ENCODE data around the gene SPAG17. TPM values are rescaled to one million over a fixed set of nuclear protein-coding genes. Genes with fewer than 3 reads are reported as not detected.

Gene SPAG17
- total RNA-seq, 4 donors from 2014 or later, result not detected

DNA sequence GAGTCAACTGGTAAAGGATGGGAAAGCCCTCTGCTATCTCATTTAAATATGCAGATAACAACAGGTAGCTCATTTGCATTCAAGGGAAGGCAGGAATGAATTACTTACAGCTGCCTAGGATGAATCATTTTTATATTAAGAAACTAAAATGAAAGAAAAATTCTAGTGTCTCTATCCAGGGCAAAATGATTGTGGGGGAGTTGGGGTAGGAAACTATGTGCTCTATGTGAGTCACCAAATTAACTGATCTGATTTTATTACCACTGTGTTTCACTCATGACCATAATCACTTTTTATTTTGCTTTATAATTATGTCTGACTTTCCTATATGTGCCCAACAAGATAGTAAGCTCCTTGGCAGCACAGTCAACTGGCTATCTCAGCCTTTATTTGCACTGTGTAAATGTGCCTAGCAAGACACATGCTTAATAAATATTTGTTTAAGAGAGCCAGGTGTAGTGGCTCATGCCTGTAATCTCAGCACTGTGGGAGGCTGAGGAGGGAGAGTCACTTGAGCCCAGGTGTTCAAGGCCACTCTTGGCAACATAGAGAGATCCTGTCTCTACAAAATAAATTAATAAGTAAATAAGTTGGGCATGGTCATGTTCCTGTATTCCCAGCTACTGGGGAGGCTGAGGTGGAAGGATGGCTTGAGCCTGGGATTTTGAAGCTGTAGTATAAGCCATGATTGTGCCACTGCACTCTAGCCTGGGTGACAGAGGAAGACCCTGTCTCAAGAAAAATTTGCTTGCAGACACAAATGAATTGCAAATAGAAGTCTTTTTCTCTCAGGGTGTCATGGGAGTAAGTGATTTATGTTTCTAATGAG, 84.1 kb downstream of the SPAG17 start:
- DNase-seq, result peak in 1 of 3 donors; percentile 46
- no peaks in the 10 kb centered on the region for H3K27me3 ChIP-seq
- no peak overlapping the region for H3K4me3 ChIP-seq
- TF ChIP-seq, protein P1, sequence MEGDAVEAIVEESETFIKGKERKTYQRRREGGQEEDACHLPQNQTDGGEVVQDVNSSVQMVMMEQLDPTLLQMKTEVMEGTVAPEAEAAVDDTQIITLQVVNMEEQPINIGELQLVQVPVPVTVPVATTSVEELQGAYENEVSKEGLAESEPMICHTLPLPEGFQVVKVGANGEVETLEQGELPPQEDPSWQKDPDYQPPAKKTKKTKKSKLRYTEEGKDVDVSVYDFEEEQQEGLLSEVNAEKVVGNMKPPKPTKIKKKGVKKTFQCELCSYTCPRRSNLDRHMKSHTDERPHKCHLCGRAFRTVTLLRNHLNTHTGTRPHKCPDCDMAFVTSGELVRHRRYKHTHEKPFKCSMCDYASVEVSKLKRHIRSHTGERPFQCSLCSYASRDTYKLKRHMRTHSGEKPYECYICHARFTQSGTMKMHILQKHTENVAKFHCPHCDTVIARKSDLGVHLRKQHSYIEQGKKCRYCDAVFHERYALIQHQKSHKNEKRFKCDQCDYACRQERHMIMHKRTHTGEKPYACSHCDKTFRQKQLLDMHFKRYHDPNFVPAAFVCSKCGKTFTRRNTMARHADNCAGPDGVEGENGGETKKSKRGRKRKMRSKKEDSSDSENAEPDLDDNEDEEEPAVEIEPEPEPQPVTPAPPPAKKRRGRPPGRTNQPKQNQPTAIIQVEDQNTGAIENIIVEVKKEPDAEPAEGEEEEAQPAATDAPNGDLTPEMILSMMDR (IDR thresholded peaks at IDR 0.05), result no peak
- TF ChIP-seq POLR2A (IDR thresholded peaks at IDR 0.05), result no peak
- no peaks in the 10 kb centered on the region for H3K36me3 ChIP-seq
- no peaks in the 10 kb centered on the region for H3K9me3 ChIP-seq
- no peaks in the 10 kb centered on the region for H3K4me1 ChIP-seq
- no peak overlapping the region for H3K27ac ChIP-seq

DNA sequence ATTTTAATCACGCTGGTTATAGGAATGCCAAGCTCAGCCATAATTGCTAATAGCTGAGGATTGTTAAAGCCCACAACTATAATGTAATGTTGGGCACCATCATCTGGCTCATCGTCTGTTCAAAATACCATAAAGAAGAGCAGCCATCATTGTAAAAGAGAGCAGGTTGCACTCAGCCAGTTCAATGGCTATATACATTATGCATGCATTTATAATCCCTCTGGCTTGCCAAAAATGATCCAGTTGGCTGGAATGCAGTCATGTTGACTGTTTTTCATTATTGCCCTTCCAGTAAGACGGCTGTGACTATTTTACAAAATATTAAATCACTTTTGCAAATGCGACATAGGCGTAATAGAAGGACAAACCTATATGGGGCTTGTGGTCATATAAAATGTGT, 85.3 kb downstream of the SPAG17 start:
- Histone ChIP-seq H3K27ac (no peak overlapping the region), H3K4me1 (no peaks in the 10 kb centered on the region), H3K9me3 (no peaks in the 10 kb centered on the region), H3K27me3 (no peaks in the 10 kb centered on the region), H3K36me3 (no peaks in the 10 kb centered on the region), H3K4me3 (no peak overlapping the region)
- DNase-seq, result no peak
- TF ChIP-seq POLR2A (IDR thresholded peaks at IDR 0.05), result no peak

DNA sequence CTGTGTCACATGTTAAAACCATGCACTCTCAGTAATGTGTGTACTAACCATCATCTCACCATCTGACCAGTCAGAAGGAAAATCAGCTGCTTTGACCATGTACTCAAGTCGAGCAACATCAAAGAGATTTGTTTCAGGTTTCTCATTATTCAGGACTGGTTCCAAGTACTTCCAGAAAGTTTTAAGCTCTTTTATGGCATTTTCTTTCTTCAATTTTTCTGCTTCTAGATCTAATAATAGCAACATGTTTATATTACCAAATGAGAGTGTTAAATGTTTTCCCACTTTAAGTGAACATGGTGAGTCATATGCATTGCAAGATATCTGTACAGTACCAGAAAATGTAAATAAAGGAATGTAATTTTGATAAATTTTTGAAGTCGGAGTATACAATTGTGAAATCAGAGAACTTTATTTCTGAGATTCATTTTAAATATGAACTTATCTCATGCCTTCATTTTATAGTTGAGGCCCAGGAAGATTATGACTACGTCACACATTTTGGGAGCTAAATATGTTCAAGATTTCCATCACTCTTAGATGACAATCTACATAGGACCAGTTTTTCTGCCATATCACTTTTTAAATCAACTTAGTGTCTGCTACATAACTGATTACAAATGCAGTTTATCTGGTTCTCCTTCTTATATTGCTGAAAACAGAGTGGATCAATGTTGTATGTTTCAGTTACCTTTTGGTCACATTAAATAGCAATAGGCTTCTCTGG, 87.2 kb downstream of the SPAG17 start:
- Histone ChIP-seq H3K9me3 (no peaks in the 10 kb centered on the region), H3K36me3 (no peaks in the 10 kb centered on the region), H3K4me3 (no peak overlapping the region), H3K27ac (no peak overlapping the region), H3K4me1 (no peaks in the 10 kb centered on the region), H3K27me3 (no peaks in the 10 kb centered on the region)
- TF ChIP-seq POLR2A (IDR thresholded peaks at IDR 0.05), result no peak
- TF ChIP-seq, protein P1 (IDR thresholded peaks at IDR 0.05), result no peak
- DNase-seq, result no peak

DNA sequence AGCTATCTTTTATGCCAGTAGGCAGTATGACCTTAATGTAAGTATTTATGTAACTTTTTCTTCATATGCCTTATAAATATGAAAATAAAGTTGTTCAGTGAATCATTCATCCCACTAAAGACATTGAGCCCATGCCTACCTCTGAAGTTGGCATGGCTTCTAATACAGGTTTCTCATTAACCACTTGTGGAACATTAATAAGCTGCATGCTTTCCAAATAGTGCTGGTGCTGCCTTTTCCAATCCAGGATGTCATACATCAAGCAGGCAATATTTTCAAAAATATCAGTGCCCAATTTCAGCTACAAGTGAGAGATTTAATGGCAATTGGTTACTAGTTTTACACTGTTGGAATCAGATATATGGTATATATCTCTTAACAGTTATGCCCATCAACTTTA, 92.0 kb downstream of the SPAG17 start:
- no peaks in the 10 kb centered on the region for H3K4me1 ChIP-seq
- TF ChIP-seq POLR2A (IDR thresholded peaks at IDR 0.05), result no peak
- TF ChIP-seq, protein P1 (IDR thresholded peaks at IDR 0.05), result no peak

DNA sequence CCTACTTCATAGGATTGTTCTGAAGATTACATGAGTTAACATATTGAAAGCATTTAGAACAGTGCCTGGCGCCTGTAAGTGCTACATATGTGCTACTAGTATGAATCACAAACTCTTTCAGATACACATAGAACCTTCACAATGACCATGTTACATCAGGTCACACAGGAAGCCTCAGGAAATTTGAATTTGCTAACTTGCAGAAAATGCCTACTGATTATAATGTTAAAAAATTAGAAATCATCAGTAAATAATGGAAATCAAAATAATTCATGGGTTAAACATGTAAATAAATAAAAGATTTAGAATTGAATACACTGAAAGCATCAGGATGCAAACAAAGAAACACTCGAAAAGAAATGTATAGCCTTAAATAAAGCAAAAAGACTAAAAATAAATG, 94.9 kb downstream of the SPAG17 start:
- Histone ChIP-seq H3K4me1 (no peaks in the 10 kb centered on the region), H3K27ac (no peak overlapping the region), H3K27me3 (no peaks in the 10 kb centered on the region), H3K4me3 (no peak overlapping the region), H3K36me3 (no peaks in the 10 kb centered on the region), H3K9me3 (no peaks in the 10 kb centered on the region)
- DNase-seq, result no peak
- TF ChIP-seq, protein P1 (IDR thresholded peaks at IDR 0.05), result no peak
- TF ChIP-seq POLR2A (IDR thresholded peaks at IDR 0.05), result no peak

More for the DNA sequence above, 92.0 kb downstream of the SPAG17 start:
- no peak for DNase-seq
- H3K9me3 ChIP-seq, result no peaks in the 10 kb centered on the region
- no peaks in the 10 kb centered on the region for H3K36me3 ChIP-seq
- H3K27me3 ChIP-seq, result no peaks in the 10 kb centered on the region
- no peak overlapping the region for H3K4me3 ChIP-seq
- H3K27ac ChIP-seq, result no peak overlapping the region

- Histone ChIP-seq H3K4me3 (no peak overlapping the region), H3K27ac (no peak overlapping the region), H3K36me3 (no peaks in the 10 kb centered on the region), H3K4me1 (no peaks in the 10 kb centered on the region), H3K27me3 (no peaks in the 10 kb centered on the region), H3K9me3 (no peaks in the 10 kb centered on the region)
- TF ChIP-seq POLR2A (IDR thresholded peaks at IDR 0.05), result no peak
- TF ChIP-seq, protein P1 (IDR thresholded peaks at IDR 0.05), result no peak
- no peak for DNase-seq
Observed at GRCh38 chr1:118085365-118085764, 99.7 kb downstream of the SPAG17 start.

Data from Peyer's patch (tissue), 4 donors.